HepG2 (cell line): ENCODE results near the gene TEDC1. TPM values are rescaled to one million over a fixed set of nuclear protein-coding genes. Genes with fewer than 3 reads are reported as not detected.

Source experiments
- ARNT ChIP-seq: fragments of 450-650 bp; IDR thresholded peaks from 2 replicates; pipeline ENCODE4 v1.6.1; 2017
- ASH2L ChIP-seq: fragments of 300-600, 200-600 bp; sonication (generic); IDR thresholded peaks from 2 replicates; pipeline ENCODE4 v1.7.0; 2017; ENCODE audit warnings: low read depth, mild to moderate bottlenecking, moderate library complexity, mixed read lengths, low read length; ENCODE audit not compliant: insufficient read length
- ATF5 ChIP-seq: sonication (generic); formaldehyde crosslinking; IDR thresholded peaks from 2 replicates; pipeline ENCODE4 v1.4.0; 2020; ENCODE audit warnings: mild to moderate bottlenecking, low read depth, missing genetic modification reagents
- CAMTA2 ChIP-seq: sonication (generic); formaldehyde crosslinking; IDR thresholded peaks from 2 replicates; pipeline ENCODE4 v1.4.0; 2020; ENCODE audit warnings: mild to moderate bottlenecking, missing genetic modification reagents, borderline replicate concordance
- CREBL2 ChIP-seq: sonication (generic); formaldehyde crosslinking; IDR thresholded peaks from 2 replicates; pipeline ENCODE4 v1.8.1; 2023; ENCODE audit warnings: missing genetic modification reagents, mild to moderate bottlenecking, borderline replicate concordance
- MYC ChIP-seq: sonication (generic); formaldehyde crosslinking; IDR thresholded peaks from 2 replicates; pipeline ENCODE4 v1.9.0; 2021; ENCODE audit warnings: missing genetic modification reagents, borderline replicate concordance
- NAIF1 ChIP-seq: sonication (generic); formaldehyde crosslinking; IDR thresholded peaks from 2 replicates; pipeline ENCODE4 v1.5.0; 2020; ENCODE audit warnings: mild to moderate bottlenecking, missing genetic modification reagents, borderline replicate concordance
- SCMH1 ChIP-seq: sonication (generic); formaldehyde crosslinking; IDR thresholded peaks from 2 replicates; pipeline ENCODE4 v1.9.0; 2021; ENCODE audit warnings: missing genetic modification reagents, mild to moderate bottlenecking, borderline replicate concordance
- SSRP1 ChIP-seq: IDR thresholded peaks from 2 replicates; pipeline ENCODE4 v1.6.1; 2016; ENCODE audit warnings: control low read depth
- ZBTB37 ChIP-seq: sonication (generic); formaldehyde crosslinking; IDR thresholded peaks from 2 replicates; pipeline ENCODE4 v1.4.0; 2020; ENCODE audit warnings: mild to moderate bottlenecking, missing genetic modification reagents
- ZBTB44 ChIP-seq: sonication (generic); formaldehyde crosslinking; IDR thresholded peaks from 2 replicates; pipeline ENCODE4 v1.4.0; 2020; ENCODE audit warnings: missing genetic modification reagents
- ZNF230 ChIP-seq: sonication (generic); formaldehyde crosslinking; IDR thresholded peaks from 2 replicates; pipeline ENCODE4 v1.4.0; 2020; ENCODE audit warnings: mild to moderate bottlenecking, missing genetic modification reagents
- ZNF251 ChIP-seq: sonication (generic); formaldehyde crosslinking; IDR thresholded peaks from 2 replicates; pipeline ENCODE4 v1.9.0; 2021; ENCODE audit warnings: mild to moderate bottlenecking, missing genetic modification reagents
- ZNF296 ChIP-seq: sonication (generic); formaldehyde crosslinking; conservative IDR thresholded peaks from 2 replicates; pipeline ENCODE4 v1.5.0; 2020; ENCODE audit warnings: mild to moderate bottlenecking, missing genetic modification reagents
- ZNF331 ChIP-seq: sonication (generic); formaldehyde crosslinking; IDR thresholded peaks from 2 replicates; pipeline ENCODE4 v1.4.0; 2020; ENCODE audit warnings: missing genetic modification reagents
- ZNF468 ChIP-seq: sonication (generic); formaldehyde crosslinking; IDR thresholded peaks from 2 replicates; pipeline ENCODE4 v1.8.0; 2022; ENCODE audit warnings: mild to moderate bottlenecking, moderate library complexity, missing genetic modification reagents
- ZNF557 ChIP-seq: sonication (generic); formaldehyde crosslinking; IDR thresholded peaks from 2 replicates; pipeline ENCODE4 v1.4.0; 2020; ENCODE audit warnings: missing genetic modification reagents
- ZNF670 ChIP-seq: sonication (generic); formaldehyde crosslinking; IDR thresholded peaks from 2 replicates; pipeline ENCODE4 v1.8.0; 2022; ENCODE audit warnings: mild to moderate bottlenecking, missing genetic modification reagents, borderline replicate concordance
- ZNF687 ChIP-seq: sonication (generic); formaldehyde crosslinking; IDR thresholded peaks from 2 replicates; pipeline ENCODE4 v1.5.1; 2020; ENCODE audit warnings: mild to moderate bottlenecking, missing genetic modification reagents, moderate library complexity
- ZNF841 ChIP-seq: sonication (generic); formaldehyde crosslinking; IDR thresholded peaks from 2 replicates; pipeline ENCODE4 v1.8.1; 2023; ENCODE audit warnings: missing genetic modification reagents, borderline replicate concordance
- polyA plus RNA-seq, 8 experiments: library from polyadenylated mRNA; depleted of rRNA in 3 of 8; stranded (reverse) in 7 of 8; unstranded in 1 of 8; fragments of >200 nt; fragmentation: Illumina TruSeq in 4 of 8; extraction: Trizol in 4 of 8; gene quantifications; 2 replicates each; pipeline versions ENCODE4 v1.2.1 to v1.2.3, GENCODE V29; 2011 to 2016; ENCODE audit warnings: low read depth in 4 of 8, missing spikeins in 1 of 8, mixed read lengths in 1 of 8; ENCODE audit not compliant: insufficient read depth in 1 of 8
- total RNA-seq, 5 experiments: library from RNA; depleted of rRNA; stranded (reverse); fragments of >200 nt; fragmentation: Illumina TruSeq; extraction: Trizol; gene quantifications; 2 replicates each; pipeline ENCODE4 v1.2.3, GENCODE V29; 2016; ENCODE audit warnings: low read depth in 1 of 5

TEDC1 gene
- total and polyA plus RNA-seq, 2 of the 13 experiments (the other 11 are each of a cell fraction or from before 2014, with no cell fraction given): 5.7 to 27.4 TPM

GRCh38 chr14:105490572-105491365 lies at the start of gene TEDC1 (continued):
- TF ChIP-seq ZBTB44 (CRISPR knock-in tag): no peak
- TF ChIP-seq ZNF841: 0 out of 2 replicates have a peak, but pooled peaks have one; percentile 17
- TF ChIP-seq CREBL2 (CRISPR knock-in tag): no peak
- TF ChIP-seq ZNF230 (CRISPR knock-in tag): no peak
- no peak for TF ChIP-seq SCMH1 (CRISPR knock-in tag)
- TF ChIP-seq ZNF670 (CRISPR knock-in tag): peak; percentile 90; the same call in 1 of the 2 replicates
- peak; percentile 24 for TF ChIP-seq ASH2L
- TF ChIP-seq SSRP1 (CRISPR knock-in tag): no peak
- TF ChIP-seq ZBTB37 (CRISPR knock-in tag): no peak
- no peak for TF ChIP-seq ZNF468
- peak; percentile 91 for TF ChIP-seq NAIF1
- no peak for TF ChIP-seq ZNF251 (CRISPR knock-in tag)
- no peak for TF ChIP-seq ATF5
- peak; percentile 80 for TF ChIP-seq ZNF687
- no peak for TF ChIP-seq ARNT
- TF ChIP-seq ZNF557 (CRISPR knock-in tag): peak; percentile 20; the same call in 1 of the 2 replicates
- TF ChIP-seq CAMTA2: no peak; the same call in 1 of the 2 replicates
- TF ChIP-seq ZNF296 (CRISPR knock-in tag): no peak
- peak; percentile 22; the same call in 1 of the 2 replicates for TF ChIP-seq ZNF331 (CRISPR knock-in tag)
- peak; percentile 46; the same call in 1 of the 2 replicates for TF ChIP-seq MYC (CRISPR knock-in tag)
